GM21737 (cell line): Measurements from ENCODE around the gene PDLIM3.
"Not testable (repeated sequence)": the region's sequence is repeated elsewhere in the genome, so short reads cannot be mapped to it uniquely, and the experiment has no call there.

Source experiments
- ATAC-seq: cut with Tn5 transposase; IDR thresholded peaks from one replicate; pipeline ENCODE4 v1.9.1; 2021; ENCODE audit warnings: mild to moderate bottlenecking, moderate library complexity; ENCODE audit not compliant: unreplicated experiment

PDLIM3 gene

DNA sequence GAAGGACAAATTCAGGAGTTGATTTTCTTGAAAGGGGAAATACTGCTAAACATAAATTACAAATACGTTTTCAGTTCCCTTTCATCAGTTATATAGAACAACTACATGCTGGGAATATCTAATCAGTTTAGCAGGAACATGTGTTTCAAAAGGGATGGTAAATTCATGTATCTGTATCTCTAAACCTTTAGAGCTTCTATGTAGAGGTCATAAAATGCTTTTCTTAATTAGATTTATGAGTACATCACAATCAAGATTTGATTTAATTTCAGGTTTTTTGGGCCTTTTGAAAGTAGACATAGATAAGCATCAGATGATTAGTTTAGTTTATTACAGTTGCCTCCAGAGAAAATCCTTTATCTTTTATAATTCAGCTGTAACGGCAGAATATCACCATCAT is 12.9 kb downstream of the PDLIM3 start:
- ATAC-seq, result no peak

DNA sequence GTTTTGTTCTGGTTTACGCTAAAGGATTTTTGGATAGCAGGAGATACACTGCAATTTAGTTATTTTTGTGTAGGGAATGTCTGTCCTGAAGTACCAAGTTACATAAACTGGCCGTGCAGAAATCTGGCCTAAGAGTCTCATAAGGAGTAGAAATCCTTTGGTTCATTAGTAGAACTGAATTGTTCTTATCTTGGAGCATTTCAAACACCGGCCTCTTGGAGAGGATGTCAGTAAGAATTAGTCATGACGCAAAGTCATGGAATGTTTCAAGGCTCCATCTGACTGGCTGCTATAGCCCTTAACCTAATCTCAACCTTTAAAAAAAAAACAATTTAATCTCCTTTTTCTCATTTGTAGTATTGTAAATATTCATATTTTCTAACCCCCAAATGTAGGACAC is 15.2 kb downstream of the PDLIM3 start:
- ATAC-seq, result no peak

DNA sequence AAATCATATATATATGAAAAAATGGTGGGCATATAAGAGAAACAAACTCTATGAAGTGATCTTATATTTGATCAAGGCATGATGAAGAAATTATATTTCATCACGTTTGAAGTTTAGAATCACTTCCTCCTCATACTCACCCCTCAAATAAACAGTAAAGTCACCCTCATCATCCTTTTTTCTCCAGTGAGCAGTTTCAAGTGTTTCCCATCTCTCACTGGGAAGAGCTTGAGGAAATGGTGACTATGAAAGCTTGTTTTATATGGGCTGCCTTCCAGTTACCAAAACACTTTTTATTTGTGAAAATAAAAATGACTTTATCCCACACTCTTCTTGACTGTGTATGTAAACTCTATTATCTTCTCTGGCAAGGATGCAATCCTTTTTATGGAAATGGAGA is 16.8 kb downstream of the PDLIM3 start:
- ATAC-seq, result no peak

DNA sequence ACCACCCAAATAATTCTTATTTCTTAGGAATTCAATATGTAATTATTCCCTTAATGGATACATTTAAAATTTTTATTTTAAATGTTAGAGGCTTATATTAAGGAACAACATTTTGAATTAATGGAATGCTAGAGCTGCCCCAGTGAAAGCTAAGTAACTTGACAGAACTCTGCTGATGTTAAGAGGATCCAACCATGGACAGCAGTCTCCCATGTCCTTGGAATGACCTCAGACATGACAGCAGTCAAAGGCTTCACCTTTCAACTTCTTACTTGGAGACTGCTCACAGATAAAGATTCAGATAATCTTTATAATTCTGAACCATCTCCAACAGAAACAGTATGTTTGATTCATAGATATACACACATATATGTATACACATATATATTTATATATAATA is 17.2 kb downstream of the PDLIM3 start:
- no peak for ATAC-seq

DNA sequence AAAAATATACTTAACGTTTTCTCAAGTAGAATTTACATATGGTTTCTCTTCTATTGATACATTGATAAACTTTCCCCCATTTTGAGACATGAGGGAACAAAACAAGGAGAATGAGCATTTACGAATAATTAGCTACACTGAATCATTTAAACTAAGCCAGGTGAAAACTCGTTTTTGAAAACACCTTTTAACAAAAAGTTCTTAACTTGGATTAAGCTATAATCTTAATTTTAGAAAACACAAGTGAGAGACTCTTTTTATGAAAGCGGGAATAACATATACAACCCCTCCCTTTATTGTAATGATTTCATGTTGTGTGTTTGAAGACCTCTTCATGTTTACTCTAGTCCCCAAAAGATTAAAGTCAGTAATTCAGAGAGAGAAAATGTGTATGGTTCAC is 20.1 kb downstream of the PDLIM3 start:
- no peak for ATAC-seq

DNA sequence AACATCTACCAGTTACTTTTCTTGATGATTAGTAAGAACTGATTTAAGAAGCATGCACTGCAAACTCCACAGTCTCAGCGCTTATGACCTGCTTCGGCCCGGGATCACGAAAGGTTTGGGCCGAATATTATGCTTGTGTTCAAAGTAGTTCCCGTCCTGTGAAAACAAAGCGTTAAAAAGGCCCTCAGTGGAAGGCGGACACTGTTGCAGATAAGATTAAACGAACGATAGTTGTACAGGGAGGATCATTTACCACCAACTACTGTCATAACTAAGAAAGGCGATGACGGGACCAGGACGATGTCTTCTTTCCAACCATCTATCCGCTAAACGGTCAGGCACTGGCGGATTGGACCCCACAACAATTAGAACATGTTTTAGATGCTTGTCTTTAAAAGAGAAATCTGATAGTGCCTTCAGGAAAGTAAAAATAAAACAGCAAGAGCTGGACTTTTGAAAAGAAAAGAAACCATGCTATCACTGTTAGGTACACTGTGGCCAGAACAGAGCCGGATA is 21.1 kb downstream of the PDLIM3 start:
- ATAC-seq, result no peak

DNA sequence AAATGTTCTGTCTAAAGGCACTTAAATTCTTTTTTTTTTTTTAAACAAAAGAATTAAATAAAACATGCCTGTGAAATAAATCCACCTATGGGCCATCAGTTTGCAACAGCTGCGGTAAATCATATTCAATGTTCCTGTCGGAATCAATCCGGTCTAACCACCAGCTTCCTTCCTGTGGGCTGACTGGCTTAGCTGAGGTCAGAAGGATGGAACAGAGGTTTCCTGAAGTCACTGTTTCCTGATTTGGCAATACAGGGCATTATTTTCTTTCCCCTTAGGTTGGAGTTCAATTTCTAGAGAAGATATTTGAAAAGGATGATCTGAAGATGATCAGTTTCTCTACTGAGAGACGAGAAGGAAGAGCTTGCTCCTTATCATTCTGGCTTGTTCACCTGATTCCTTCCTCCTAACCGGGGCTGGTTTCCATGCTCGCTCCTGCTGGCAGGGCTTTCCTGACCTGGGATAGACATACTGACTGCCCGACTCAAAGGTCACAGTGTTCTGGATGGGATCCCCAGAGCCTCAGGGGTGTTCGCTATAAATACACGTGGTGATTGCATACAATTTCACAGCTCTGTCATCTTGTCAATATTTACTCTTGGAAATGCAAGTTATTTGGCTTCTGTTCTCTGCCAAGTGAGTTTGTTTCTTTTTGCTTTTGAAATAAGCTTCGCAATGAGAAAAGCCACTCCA is 21.7 kb downstream of the PDLIM3 start:
- ATAC-seq, result no peak

DNA sequence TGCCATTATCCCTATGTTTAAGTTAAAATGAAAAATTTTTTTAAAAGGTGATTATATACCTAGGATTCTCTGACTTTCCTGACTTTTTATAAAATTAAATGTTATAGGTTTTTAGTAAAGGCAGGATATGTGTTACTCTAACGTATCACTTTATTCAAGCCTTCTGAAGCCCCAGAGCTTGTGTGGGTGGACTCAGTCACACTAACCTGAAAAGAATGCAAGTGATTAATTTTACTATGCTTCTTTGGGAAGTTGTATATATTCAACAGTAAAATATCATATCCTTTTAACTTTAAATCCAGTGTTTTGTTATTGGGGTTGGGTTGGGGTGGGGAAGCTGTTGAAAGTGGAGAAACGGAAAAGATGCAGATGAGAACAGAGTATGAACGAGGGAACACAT is 22.8 kb downstream of the PDLIM3 start:
- no peak for ATAC-seq

DNA sequence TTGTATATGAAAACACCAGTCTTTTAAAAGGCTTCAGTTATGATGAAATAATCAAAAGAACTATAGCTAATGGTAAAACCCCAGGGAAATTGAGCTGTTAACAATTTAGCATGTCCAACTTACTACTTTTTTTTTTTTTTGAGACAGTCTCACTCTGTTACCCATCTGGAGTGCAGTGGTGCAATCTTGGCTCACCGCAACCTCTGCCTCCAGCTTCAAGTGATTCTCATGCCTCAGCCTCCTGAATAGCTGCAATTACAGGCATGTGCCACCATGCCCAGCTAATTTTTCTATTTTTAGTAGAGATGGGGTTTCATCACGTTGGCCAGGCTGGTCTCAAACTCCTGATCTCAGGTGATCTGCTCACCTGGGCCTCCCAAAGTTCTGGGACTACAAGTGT is 24.1 kb downstream of the PDLIM3 start:
- ATAC-seq, result not testable (repeated sequence)

DNA sequence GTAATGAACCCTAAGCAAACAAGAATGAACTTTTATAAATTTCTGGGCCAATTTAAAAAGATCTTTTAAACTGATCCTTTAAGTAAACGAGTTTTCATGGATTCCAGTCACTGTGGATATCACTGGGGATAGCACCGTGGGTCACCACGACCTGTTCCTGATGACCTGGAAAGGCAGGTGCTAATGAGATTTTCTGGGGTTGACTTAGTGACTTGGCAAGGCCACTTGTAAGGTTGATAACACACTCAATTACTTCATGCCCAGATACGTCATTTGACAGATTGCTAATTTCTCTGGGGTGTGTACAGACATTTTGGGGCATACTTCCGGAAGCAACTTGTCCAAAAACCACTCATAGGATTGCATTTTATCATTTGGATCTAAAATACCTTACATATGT is 24.5 kb downstream of the PDLIM3 start:
- no peak for ATAC-seq

DNA sequence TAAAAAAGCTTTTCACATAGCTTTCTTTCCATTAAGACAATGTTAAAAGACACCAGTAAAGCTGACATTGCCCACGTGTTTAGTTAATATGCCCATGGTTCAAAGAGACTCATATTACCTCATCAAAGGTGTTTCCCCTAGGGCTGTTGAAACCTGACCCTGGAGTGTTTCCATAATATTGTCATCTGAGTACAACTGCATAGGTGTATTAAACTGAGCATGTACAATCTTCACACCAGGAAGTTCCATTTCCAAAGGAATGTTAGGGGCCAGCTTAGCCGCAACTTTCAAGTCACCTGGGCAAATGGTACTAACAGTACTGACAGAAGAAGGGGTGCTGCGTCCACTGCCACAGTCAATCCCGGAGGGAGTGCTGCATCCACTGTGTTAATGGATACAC is 27.1 kb downstream of the PDLIM3 start:
- ATAC-seq, result no peak

DNA sequence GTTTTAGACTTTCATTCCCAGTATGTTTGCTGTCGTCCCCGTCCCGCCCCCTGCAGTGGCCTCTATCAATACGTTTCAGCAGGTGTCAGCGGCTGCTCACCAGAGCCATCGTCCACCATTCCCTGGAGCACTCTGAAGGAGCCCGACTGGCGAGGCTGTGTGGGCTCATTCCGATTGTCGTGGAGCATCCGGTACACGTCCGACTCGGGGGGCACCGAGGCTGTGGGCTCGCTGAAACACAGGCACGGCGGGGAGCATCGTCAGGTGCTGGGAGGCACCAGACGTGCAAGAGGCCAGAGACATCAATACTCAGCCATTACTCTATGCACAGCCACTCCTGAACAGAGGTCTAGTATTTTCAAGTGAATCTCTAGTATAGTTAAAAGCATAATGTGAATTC is 28.9 kb downstream of the PDLIM3 start:
- ATAC-seq, result no peak

DNA sequence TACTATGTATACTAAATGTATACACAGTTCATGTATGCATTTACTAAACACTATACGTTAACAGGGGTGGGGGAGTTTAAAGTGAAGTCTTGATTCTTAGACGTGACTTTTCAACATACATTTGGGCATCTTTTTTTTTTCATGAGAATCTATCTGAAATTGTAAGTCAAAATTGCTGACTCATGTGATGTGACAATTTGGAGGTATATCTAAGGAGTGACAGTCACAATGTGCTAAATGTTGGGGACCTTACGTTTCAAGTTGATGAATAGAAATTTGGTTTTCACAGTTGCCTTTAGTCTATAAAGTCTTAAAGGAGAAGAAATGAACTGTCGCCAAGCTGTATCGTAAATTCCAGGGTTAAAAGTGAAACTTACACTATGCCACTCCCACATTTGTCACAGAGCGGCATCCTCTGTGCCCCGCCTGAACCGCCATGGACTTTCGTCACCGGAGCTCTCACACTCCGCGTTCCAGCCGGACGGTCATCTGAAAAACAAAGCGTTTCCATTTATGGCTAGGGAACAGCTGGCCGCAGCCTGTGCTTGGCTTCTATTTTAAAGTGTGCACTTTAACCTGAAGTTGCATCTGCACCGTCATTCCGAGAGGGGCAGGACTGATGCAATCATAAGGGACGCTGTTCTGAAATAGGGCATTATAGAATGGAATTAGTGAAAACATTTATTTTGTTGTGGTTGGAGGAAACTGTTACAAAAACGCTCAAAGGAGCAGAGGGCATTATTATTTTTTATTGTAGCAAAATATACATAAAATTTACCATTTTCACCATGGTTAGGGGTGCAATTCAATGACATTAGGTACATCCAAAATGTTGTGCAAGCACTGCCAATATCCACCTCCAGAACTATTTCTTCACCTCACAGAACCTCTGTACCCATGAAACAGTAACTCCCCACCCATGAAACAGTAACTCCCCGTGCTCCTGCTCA is 30.9 kb downstream of the PDLIM3 start:
- ATAC-seq, result no peak

DNA sequence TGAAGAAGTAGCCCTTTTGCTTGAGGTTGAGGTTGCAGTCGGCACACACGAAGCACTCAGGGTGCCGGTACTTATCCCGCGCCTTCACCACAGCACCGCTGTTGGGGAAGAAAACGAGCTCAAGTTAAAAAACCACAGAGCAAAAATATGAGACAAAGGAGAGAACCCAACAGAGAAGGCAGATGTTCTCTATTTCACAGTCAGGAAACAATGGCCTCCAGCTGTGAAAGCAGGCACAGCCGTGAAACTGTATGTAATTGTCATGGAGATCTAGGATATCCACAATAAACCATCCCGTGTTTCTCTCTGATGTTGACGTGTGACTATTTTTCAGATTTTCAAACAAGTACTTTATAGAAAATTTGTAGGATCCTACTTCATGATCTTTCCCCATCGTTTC is 32.9 kb downstream of the PDLIM3 start:
- ATAC-seq, result no peak

DNA sequence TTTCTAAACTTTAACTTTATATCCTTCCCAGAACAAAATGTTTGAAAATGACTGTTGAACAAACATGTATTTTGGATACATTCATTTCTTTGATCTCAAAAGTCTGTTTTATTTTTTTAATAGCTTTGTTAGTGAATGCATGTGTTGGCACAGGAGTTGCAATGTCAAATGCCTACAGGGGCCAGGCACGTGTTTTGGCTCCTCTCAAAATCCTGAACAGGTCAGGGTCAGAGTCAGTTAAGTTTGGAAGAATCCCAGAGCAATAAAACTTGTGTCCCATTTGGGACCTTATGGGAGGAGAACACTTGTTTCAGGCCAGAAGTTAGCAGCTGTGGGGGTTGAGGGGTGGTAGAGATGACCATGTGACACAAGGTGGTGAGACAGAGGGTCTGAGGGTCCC is 34.7 kb downstream of the PDLIM3 start:
- ATAC-seq, result no peak

DNA sequence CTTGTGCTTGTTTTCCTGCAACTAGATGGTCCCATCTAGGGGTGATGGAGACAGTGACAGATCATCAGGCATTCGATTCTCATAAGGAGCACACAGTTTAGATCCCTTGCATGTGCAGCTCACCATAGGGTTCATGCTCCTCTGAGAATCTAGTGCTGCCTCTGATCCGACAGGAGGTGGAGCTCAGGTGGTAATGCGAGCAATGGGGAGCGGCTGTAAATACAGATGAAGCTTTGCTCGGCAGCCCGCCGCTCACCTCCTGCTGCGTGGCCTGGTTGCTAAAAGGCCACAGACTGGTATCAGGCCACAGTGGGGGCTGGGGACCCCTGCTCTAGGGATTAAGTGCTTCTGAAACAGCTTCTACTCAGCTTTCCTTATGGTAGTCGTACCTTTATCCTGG is 35.3 kb downstream of the PDLIM3 start:
- no peak for ATAC-seq

DNA sequence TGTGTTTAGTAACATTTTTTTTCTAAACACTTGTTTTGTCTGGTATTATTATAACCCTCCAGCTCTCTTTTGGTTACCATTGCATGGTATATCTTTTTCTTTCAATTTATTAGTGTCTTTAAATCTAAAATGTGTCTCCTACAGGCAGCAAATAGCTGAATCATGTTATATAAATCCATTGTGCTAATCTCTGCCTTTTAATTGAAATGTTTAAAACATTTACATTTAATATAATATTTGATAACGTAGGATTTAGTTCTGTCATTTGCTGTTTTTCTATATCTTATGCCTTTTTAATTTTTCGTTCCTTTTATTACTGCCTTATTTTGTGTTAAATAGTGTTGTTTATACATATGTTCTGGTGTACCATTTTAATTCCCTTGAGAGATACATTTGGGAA is 46.7 kb downstream of the PDLIM3 start:
- ATAC-seq, result no peak

DNA sequence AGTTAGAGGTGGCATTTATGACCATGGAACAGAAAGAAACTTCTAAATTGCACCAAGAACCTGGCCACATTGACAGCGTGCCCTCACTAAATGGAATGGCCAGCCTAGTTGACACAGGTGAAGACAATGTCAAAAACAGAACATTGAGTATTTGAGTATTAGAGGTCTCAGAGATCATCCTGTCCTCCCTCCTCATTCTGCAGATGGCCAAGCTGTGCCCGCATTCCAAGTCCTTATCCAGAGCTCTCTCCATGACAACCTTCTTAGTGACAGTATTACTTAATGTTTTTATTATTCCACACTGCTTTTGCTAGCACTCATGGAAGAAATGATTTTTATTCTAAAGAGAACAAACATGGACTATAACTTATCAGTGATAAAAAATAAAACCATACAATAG is 53.9 kb downstream of the PDLIM3 start:
- no peak for ATAC-seq

DNA sequence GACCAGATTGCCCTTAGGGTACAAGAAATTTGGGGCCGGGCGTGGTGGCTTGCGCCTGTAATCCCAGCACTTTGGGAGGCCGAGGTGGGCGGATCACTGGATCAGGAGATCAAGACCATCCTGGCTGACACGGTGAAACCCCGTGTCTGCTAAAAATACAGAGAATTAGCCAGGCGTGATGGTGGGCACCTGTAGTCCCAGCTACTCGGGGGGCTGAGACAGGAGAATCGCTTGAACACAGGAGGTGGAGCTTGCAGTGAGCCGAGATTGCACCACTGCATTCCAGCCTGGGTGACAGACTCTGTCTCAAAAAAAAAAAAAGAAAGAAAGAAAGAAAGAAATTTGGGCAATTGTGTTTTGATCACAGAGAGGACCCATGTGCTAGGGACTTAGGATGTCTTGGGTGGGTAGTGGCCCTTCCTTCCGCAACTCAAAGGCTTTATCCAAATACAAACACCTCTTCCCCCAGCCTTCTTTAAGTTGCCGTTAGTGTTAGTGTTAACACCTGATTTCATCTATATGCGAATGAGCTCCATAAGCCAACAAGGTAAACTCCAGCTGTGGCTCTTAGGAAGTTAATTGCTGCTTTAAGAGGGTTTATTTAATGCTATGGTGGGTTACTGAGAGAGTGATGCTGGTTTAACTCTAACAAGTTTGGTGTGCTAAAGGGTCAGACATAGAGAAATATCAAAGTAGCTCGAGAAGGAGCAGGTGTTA is 55.1 kb downstream of the PDLIM3 start:
- peak; percentile 19 for ATAC-seq

DNA sequence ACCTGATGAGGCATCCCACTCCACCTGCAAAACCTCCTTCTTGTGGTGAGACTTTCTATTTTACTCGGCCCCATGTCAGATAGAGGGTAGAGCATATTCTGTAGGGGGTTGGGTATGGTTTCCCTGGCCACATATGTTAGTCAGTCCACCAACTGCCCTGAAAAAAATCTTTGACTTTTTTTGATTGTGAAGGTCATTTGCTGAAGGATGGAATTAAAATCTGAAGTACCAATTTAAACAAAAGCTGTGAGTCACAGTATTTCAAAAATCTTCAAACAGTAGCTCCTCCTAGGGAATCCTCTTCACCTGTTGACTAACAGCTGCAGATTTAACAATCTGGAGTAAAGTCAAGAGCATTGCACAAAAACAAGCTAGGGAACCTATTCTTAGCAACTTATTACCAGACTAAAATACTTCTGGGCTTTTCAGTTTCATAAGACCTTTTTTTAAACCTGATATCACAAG is 55.8 kb downstream of the PDLIM3 start:
- ATAC-seq, result peak; percentile 81

DNA sequence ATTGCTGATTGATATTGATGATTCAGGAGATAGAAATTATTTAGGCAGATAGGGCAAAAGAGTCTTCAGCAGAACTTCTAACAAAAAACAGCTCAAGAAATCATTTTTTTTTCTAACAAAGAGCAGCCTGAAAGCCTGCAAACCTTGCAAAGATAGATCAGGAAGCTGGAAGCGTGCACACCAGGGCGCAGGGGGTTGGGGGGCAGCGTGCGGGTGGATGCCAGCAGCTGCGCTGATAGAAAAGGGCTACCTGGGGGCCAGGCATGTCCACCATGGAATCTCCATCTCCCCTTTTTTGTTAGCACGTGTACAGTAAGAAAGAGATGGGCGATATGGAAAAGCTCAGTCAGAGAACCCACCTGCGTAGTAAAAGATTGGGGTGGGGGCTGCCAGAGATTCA is 62.1 kb downstream of the PDLIM3 start:
- ATAC-seq, result no peak
